Esophagus (tissue), 2 donors: ENCODE measurements around the gene C19orf25. TPM values are rescaled to one million over a fixed set of nuclear protein-coding genes. Genes with fewer than 3 reads are reported as not detected.
A peak's percentile ranks its signal among the peaks of the same experiment; 100 is the strongest.
"Not testable (repeated sequence)": the region's sequence is repeated elsewhere in the genome, so short reads cannot be mapped to it uniquely, and the experiment has no call there.

Experiments
- H3K27ac ChIP-seq, 2 donors: one replicate each; pipeline ENCODE4 v1.5.1; 2013; ENCODE audit warnings: low read depth in 2 of 2, mild to moderate bottlenecking in 2 of 2, inconsistent platforms in 1 of 2, low read length in 1 of 2, moderate library complexity in 1 of 2
- H3K27me3 ChIP-seq, 2 donors: one replicate each; pipeline ENCODE4 v1.6.1; 2013; ENCODE audit warnings: low read length in 2 of 2, control low read depth in 1 of 2, mild to moderate bottlenecking in 1 of 2; ENCODE audit not compliant: insufficient read depth in 2 of 2, control insufficient read depth in 1 of 2
- H3K36me3 ChIP-seq, 2 donors: one replicate each; pipeline ENCODE4 v1.6.1; 2013; ENCODE audit warnings: low read length in 1 of 2; ENCODE audit not compliant: control insufficient read depth in 2 of 2, insufficient read depth in 2 of 2
- H3K4me1 ChIP-seq, 2 donors: one replicate each; pipeline ENCODE4 v1.6.1; 2013; ENCODE audit warnings: low read length in 1 of 2; ENCODE audit not compliant: control insufficient read depth in 2 of 2, insufficient read depth in 2 of 2
- H3K4me3 ChIP-seq, 2 donors: one replicate each; pipeline ENCODE4 v1.5.1; 2013; ENCODE audit warnings: low read length in 2 of 2, mild to moderate bottlenecking in 2 of 2, low read depth in 1 of 2, moderate library complexity in 1 of 2
- H3K9me3 ChIP-seq, 2 donors: one replicate each; pipeline ENCODE4 v1.6.1; 2013; ENCODE audit warnings: mild to moderate bottlenecking in 2 of 2, low read depth in 1 of 2, low read length in 1 of 2, moderate library complexity in 1 of 2; ENCODE audit not compliant: control insufficient read depth in 2 of 2, insufficient read depth in 1 of 2
- WGBS, 2 donors: extraction: QIAGEN DNeasy Blood & Tissue Kit; methylation state at CpG; one replicate each; pipeline ENCODE4 v1.1.7; 2013; 5-methylcytosine and 5-hydroxymethylcytosine counted together
- polyA plus RNA-seq, 2 donors: library from polyadenylated mRNA; stranded (reverse); fragments of 200-250 nt; gene quantifications; one replicate each; pipeline ENCODE4 v1.2.3, GENCODE V29; 2013
- donor health status: healthy with polysubstance abuse.
- donor health status: Bipolar disorder and iron deficiency.

Gene C19orf25
- polyA plus RNA-seq, 2 donors, result 17.8 to 28.1 TPM

DNA sequence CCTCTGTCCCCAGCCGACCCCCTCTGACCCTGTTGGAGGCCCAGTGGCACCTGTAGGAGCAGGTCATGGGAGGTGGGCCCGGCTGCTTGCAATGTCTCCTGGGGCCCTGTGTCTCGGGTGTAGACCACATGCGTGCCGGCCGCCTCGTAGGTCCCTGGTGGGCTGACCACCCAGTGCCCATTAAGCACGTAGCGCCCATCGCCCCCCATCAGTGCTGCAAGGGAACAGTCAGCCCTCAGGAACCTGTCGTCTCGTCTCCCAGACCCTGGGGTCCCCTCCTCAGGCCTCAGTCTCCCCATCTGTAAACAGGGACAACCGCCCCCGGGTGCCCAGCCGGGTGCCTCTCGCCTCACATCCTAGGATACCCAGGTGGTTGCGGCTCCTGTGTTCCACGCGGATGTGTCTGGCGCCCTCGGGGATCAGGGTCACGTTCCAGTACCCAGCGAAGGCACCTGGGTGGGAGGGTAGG lies 28.2 kb upstream of the C19orf25 start:
- H3K4me1 ChIP-seq, result peaks cover 11 to 31% of the 10 kb centered on the region in 2 donors
- no peaks in the 10 kb centered on the region for H3K9me3 ChIP-seq
- no peaks in the 10 kb centered on the region for H3K36me3 ChIP-seq
- H3K27ac ChIP-seq, result peak overlapping the region; percentile 75 to 88
- H3K27me3 ChIP-seq, result peaks cover 0 to 4% of the 10 kb centered on the region in 2 donors
- WGBS, 2 donors, result 62 to 68% methylated on average over 23 of the region's 23 CpGs
- H3K4me3 ChIP-seq, result no peak overlapping the region

GRCh38 chr19:1505991-1506881 lies 27.2 kb upstream of the C19orf25 start:
- Histone ChIP-seq H3K4me3 (no peak overlapping the region), H3K36me3 (no peaks in the 10 kb centered on the region), H3K27me3 (peaks cover 0 to 4% of the 10 kb centered on the region in 2 donors), H3K4me1 (peaks cover 6 to 26% of the 10 kb centered on the region in 2 donors), H3K27ac (no peak overlapping the region), H3K9me3 (no peaks in the 10 kb centered on the region)
- WGBS, 2 donors, result 89 to 93% methylated on average over 43 to 45 of the region's 45 CpGs

DNA sequence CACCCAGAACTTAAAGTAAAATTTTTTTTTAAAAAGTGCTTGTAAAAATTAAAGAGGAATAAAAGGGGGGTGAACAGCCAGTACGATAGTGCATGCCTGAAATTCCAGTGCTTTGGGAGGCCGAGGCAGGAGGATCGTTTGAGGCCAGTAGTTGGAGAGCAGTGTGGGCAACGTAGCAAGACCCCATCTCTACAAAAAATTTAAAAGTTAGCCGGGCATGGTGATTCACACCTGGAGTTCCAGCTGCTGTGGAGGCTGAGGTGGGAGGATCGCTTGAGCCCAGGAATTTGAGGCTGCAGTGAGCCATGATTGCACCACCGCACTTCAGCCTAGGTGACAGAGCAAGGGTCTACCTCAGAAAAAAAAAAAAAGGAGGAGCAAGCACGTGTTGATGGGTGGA lies 26.0 kb upstream of the C19orf25 start:
- Histone ChIP-seq H3K27ac (no peak overlapping the region), H3K36me3 (no peaks in the 10 kb centered on the region), H3K4me3 (no peak overlapping the region), H3K4me1 (peaks cover 6 to 21% of the 10 kb centered on the region in 2 donors), H3K9me3 (no peaks in the 10 kb centered on the region), H3K27me3 (peaks cover 0 to 4% of the 10 kb centered on the region in 2 donors)
- 77 to 82% methylated on average over 8 of the region's 8 CpGs for WGBS, 2 donors

DNA sequence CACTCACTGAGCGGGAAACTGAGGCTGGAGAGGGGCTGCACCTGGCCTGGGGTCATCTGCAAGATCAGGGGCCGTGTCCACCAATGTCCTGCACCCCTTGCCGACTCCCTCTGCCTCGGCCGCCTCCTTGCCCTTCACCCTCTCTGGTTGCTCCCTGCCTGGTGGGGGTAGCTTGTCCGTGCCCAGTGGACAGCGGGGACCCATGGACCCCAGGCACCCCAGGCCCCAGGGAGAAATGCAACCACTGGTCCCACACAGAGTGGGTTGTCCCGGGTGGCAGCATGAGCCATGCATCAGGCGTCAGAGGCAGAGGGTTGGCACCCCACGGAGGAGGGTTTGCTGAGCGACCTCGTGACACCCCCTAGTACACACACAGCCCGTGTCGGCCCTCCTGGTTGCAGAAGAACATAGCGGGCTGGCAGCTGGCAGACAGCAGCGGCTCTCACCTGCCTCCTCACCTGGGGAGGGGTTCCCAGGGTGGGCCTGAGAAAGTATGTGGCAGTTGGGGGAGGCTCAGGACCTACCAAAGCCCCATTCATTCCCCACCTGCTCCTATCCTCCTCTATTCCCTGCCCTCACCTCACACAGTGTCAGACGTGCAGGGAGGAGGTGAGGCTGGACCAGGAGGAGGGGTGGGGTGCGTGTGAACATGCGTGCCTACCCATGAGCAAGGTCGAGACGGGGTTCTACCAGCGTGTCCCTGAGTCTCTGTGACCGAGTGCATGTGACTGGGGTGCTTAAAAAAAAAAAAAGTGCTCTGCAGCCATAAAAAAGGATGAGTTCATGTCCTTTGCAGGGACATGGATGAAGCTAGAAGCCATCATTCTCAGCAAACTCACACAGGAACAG lies 25.1 kb upstream of the C19orf25 start:
- Histone ChIP-seq H3K36me3 (no peaks in the 10 kb centered on the region), H3K4me1 (peaks cover 6 to 17% of the 10 kb centered on the region in 2 donors), H3K4me3 (no peak overlapping the region), H3K27ac (no peak overlapping the region), H3K9me3 (no peaks in the 10 kb centered on the region), H3K27me3 (peaks cover 0 to 4% of the 10 kb centered on the region in 2 donors)
- WGBS, 2 donors, result 53% methylated on average over 23 of the region's 23 CpGs

GRCh38 chr19:1503089-1503924 lies 24.3 kb upstream of the C19orf25 start:
- Histone ChIP-seq H3K9me3 (no peaks in the 10 kb centered on the region), H3K36me3 (no peaks in the 10 kb centered on the region), H3K27me3 (peaks cover 0 to 4% of the 10 kb centered on the region in 2 donors), H3K4me3 (no peak overlapping the region), H3K27ac (no peak overlapping the region), H3K4me1 (peaks cover 6 to 15% of the 10 kb centered on the region in 2 donors)
- WGBS, 2 donors, result 7 to 10% methylated on average over 43 to 49 of the region's 49 CpGs

- Histone ChIP-seq H3K4me1 (peaks cover 6 to 14% of the 10 kb centered on the region in 2 donors), H3K36me3 (no peaks in the 10 kb centered on the region), H3K27me3 (peaks cover 0 to 4% of the 10 kb centered on the region in 2 donors), H3K27ac (no peak overlapping the region), H3K4me3 (no peak overlapping the region), H3K9me3 (no peaks in the 10 kb centered on the region)
- WGBS, 2 donors, result 58 to 63% methylated on average over 14 of the region's 14 CpGs
These were observed 23.5 kb upstream of the C19orf25 start for GRCh38 chr19:1502433-1503088.

DNA sequence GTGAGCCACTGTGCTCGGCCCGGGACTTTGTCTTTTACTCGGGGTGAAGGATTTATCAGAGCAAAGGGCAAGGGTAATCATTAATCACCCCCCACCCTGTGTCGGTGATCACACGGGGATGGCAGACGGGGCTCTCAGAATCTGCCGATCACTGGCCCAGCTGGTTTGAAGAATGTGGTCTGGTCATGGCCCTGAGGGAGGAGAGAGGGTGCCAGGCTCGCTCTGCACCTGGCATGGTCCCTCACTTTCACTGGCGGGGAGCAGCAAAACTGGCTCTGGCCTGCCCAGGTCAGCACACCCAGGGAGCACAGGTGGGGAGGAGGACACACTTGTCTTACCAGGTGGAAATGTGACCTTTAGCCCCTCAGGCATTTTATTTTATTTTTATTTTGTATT lies 22.2 kb upstream of the C19orf25 start:
- Histone ChIP-seq H3K27me3 (peaks cover 0 to 4% of the 10 kb centered on the region in 2 donors), H3K9me3 (no peaks in the 10 kb centered on the region), H3K36me3 (no peaks in the 10 kb centered on the region), H3K4me1 (peaks cover 8 to 15% of the 10 kb centered on the region in 2 donors), H3K27ac (no peak overlapping the region), H3K4me3 (no peak overlapping the region)
- 32 to 38% methylated on average over 9 of the region's 9 CpGs for WGBS, 2 donors

DNA sequence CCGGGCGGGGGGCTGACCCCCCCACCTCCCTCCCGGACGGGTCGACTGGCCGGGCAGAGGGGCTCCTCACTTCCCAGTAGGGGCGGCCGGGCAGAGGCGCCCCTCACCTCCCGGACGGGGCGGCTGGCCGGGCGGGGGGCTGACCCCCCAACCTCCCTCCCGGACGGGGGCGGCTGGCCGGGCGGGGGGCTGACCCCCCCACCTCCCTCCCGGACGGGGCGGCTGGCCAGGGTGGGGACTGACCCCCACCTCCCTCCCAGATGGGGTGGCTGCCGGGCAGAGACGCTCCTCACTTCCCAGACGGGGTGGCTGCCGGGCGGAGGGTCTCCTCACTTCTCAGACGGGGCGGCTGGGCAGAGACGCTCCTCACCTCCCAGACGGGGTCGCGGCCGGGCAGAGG lies 20.2 kb upstream of the C19orf25 start:
- not testable (repeated sequence) for H3K27me3 ChIP-seq, H3K27ac ChIP-seq, H3K4me3 ChIP-seq, H3K9me3 ChIP-seq, H3K36me3 ChIP-seq
- H3K4me1 ChIP-seq, result peaks cover 8 to 19% of the 10 kb centered on the region in 2 donors
- 84 to 91% methylated on average over 10 to 34 of the region's 34 CpGs for WGBS, 2 donors
